HG03159 (cell line): Measurements from ENCODE around the gene MXD3.
A peak's percentile ranks its signal among the peaks of the same experiment; 100 is the strongest.

Experiments used
- ATAC-seq: cut with Tn5 transposase; IDR thresholded peaks from one replicate; pipeline ENCODE4 v1.9.1; 2021; ENCODE audit warnings: mild to moderate bottlenecking, moderate library complexity; ENCODE audit not compliant: unreplicated experiment

Gene MXD3

DNA sequence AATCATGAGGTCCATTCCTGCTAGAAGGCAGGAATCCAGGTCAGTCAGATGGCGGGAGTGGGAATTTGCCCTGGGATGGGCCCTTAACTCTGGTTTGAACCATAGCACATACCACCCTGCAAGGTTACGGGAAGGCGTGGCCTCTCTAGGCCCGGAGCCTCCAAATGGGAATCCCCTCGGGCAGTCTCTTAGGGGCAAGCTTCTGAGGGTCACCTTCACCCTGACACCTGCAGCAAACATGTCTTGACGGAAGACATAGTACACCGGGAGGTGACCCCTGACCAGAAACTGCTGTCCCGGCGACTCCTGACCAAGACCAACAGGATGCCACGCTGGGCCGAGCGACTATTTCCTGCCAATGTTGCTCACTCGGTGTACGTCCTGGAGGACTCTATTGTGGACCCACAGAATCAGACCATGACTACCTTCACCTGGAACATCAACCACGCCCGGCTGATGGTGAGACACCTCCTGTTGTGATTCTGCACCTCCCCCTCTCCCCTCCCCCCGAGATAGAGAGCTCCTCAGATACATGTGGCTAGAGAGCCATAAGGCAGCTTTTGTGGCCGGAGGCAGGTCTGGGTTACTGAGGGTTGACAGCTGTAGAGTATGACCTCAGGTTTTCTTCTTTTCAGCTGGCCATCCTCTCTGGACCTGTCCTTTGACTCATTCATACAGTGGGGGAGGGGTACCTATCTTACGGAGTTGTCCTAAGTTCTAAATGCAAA is 7.1 kb downstream of the MXD3 start:
- no peak for ATAC-seq

DNA sequence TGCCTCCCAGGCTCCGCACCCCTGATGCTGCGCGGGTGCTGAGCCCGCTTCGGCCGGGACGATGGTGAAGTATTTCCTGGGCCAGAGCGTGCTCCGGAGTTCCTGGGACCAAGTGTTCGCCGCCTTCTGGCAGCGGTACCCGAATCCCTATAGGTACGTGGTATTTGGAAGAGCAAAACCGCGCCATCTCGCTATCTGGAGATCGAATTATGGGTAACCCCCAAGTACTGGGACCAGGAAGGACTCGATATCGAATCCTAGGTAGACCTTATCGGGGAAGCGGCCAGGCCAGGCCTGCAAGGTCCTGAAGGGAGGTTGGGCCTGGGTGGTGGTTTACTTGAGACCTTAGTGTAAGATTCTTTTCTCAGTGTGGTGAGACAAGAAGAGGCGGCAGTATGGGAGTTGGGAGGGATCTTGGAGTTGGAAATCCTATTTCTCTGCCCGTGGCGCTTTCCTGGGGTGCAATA is 7.7 kb downstream of the MXD3 start:
- ATAC-seq, result no peak

DNA sequence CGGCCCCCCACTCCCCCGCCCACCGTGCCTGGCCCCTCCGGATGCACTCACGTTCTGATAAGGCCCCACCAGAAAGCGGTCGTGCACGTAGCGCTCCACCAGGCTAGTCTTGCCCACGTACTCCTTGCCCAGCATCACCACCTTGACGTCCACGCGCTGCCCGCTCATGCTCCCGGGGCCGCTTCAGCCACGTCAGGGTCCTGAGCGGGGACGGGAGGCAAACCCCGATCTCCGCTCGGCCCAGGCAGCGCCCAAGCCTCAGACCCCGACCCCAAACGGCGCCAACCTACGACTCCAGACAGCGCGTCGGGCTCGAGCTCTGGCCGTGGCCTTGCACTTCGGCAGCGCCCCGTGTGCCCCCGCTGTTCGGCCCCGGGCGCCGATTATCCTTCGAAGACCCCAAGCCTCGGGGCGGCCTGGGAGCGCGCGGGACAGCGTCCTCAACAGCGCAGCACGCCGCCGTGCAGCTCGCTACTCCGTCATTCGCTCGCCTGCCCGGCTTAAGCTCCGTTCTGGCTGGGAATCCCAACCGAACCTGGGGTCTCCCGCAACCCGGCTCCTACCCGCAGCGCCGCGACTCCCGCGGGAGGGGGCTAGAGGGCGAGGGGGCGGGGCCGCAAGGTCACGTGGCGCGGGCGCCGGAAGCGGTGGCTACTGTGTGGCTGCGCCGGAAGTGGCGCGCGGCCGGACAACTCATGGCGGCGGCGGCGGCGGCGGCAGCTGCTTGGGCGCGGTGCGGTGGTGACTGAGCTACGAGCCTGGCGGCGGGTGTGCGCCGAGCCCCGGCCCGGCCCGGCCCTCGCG is 8.4 kb downstream of the MXD3 start, which contains the start of the genes PRELID1 and RAB24:
Gene PRELID1 (plus strand): TSS at position 679 of the 804 bp plus-strand sequence. CDS start 187 bp downstream, outside the sequence.
Gene RAB24 (minus strand): TSS at position 599 of the 804 bp plus-strand sequence. CDS start 431 bp downstream, at position 168.
- peak; percentile 62 for ATAC-seq

DNA sequence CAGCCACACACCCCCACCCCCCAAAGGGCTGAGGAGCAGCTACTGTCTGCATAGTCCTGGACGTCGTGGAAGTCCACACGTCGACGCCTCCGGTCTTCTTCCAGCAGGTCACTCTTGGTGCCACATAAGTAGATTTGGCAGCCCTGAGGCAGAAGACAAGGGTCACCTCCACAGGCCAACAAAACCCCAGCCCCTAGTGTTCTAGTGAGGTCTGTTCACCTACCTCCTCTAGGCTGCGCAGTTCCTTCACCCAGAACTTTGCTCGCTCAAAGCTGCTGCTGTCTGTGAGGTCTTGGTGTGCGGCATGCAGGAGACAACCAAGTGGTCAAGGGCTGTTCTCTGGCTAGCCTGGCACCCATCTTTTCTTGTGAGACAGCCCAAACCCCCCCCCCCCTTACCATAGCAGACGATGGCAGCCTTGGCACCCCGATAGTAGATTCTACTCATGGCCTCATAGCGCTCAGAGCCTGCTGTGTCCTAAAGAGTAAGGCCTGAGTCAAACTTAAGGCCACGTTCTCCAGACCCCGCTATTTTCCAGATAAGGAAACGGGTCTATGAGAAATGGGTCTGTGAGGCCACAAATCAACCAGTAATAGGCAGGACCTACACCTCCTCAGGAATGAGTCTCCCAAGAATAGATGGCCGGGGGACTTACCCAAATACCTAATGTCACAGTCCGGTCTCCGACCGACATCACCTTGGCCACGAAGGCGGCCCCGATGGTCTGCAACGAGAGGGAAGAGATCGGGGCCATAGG is 9.2 kb downstream of the MXD3 start:
- ATAC-seq, result no peak

DNA sequence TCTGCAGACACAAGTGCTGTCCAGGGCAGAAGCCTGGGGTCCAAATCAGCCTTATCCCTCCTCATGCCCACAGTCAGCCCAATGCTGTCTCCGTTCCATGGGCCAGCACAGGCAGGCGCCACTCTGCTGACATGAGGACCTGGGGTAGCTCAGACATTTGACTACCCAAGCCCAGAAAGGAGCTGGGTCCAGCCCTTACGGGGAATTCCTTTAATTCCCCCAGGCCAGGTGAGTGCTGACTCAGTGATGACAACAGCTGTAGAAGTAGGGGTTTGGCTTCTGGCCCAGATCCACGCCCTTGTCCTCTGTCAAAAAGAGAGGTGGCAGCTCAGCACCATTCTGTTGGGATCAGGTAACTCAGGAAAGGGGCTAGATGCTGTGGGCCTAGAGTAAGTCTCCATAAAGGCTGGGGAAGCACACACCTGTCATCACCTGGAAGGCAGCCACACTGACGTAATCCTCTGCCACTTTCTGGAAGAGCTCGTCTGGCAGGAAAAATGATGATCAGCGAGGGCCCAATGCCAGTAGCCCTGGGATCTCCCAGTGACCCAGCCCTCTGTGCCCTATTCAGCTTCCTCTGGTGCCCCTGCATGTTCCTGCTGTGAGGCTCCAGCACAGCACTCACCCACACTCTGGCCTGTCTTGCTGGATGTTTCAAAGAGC is 10.1 kb downstream of the MXD3 start:
- no peak for ATAC-seq

DNA sequence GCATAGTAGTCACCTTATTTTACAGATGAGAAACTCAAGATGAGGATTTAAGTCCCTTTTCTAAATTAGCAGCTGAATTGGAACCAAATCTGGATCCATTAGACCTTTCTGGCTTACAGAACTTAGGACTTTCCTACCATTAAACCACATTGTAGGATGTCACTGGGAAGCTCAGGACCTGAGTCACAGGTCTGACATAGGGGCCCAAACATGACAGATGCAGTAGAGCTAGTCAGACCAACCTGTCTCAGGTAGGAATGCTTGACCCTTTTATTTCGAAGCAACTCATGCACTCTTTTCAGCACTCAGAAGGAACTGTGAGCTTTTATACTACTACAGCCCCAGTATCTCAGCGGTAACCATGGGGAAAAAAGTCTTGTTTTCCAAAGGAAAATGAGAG is 10.7 kb downstream of the MXD3 start:
- no peak for ATAC-seq

DNA sequence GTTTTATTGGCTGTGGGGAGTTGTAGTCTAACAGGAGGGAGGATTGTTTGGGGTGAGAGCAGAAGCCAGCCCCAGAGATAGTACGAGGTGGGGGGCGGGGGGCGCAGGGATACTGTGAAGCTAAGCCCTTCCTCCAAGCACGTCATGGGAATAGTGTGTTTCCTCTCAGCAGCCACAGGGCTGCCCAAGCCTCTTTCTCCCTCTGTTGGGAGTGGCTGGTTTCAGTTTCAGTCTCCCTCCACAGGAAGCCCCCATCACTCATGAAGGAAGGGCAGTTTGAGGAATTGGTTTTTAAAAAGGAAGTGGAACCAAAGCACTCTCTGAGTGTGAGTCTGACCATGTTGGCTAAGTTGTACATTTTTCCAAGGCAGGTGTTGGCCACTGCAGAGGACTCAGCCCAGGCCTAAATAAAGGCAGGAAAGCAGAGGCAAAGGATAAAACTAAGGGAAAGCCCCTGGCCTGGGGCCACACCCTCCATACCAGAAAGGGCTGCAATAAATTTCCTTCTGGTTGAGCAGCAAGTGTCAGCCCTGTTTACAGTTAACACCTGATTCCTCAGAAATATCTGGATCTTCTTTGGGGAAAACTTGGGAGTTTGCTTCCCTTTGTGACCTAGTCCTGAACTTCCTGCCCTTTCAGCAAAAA is 11.3 kb downstream of the MXD3 start:
- peak; percentile 38 for ATAC-seq

DNA sequence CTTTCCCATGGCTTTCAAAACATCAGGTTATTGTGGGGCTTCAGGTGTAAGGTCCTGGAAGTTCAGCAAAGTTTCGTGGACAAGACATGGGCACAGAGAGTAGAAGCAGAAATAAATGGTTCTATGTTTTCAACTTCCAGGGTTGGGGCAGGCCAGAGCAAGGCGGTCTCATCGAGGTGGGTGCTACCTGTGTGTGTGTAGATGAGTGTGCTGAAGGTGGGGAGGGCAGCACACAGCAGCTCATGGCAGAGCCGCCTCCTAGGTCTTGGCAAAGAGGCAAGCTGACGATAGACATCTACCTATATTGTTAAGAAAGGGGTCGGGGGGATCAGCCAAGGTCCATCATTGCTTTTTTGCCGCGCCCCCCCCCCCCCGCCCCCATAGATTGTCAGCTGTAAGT is 12.0 kb downstream of the MXD3 start:
- no peak for ATAC-seq

DNA sequence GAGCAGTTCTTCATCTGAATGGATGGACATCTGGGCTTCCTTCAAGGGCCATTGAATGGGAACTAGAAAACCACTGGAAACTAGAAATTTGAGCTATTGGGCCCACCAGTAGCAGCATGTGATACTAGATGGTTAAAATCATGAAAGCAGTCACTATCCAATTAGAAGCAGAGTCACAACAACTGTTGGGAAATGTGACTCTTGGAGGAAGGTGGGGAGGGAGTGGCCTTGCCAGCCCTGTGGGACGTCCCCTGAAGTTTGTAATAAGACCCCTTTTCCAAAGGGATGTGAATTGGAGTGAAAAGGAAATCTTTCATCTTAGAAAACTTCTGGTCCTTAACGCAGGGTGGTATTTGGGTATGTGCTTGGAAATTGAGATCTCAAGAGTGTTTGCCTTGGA is 13.8 kb downstream of the MXD3 start:
- ATAC-seq, result no peak

DNA sequence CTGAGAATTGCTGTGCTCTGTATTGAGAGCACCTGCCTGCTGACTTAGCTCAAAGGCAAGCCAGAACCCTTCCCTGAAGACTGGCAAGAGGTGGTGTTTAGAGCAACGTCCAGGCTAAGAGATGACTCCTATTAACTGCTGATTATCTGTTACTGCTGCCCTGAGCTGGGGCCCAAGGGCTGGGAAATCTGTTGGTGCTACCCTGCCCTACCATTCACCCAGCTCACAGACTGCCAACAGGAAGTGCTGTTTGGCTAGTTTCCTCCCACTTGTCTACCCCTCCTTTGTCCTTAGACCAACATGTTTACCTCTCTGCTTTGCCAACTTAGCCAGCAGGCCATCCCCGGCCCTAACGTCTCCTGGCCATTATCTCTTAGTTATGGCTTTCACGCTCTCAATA is 15.1 kb downstream of the MXD3 start:
- no peak for ATAC-seq

DNA sequence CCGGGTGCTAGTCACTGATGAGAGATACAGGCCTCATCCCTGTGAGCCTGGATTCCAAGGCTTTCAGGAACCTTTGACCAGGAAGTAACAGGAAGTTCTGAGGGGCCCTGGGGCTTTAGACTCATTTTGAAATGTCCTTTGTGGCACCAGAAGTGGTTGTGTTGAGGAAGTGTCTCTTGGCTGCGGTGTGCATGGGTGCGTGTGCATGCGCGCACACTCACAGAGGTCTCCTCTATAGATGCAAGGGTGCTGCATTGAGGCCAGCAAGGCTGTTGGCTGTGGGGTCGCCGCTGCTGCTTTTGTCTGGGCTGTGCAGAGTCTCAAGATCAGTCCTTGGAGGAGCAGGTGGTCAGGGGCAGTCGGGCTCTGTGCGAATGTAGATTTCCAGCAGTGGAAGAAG is 15.8 kb downstream of the MXD3 start:
- no peak for ATAC-seq

DNA sequence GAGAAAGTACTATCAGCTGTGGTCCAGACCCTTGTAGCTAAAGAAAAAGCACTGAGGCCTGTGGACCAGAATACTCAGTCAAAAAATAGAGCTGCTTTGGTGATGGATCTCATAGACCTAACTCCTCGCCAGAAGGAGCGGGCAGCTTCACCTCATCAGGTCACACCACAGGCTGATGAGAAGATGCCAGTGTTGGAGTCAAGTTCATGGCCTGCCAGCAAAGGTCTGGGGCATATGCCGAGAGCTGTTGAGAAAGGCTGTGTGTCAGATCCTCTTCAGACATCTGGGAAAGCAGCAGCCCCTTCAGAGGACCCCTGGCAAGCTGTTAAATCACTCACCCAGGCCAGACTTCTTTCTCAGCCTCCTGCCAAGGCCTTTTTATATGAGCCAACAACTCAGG is 17.1 kb downstream of the MXD3 start:
- no peak for ATAC-seq

DNA sequence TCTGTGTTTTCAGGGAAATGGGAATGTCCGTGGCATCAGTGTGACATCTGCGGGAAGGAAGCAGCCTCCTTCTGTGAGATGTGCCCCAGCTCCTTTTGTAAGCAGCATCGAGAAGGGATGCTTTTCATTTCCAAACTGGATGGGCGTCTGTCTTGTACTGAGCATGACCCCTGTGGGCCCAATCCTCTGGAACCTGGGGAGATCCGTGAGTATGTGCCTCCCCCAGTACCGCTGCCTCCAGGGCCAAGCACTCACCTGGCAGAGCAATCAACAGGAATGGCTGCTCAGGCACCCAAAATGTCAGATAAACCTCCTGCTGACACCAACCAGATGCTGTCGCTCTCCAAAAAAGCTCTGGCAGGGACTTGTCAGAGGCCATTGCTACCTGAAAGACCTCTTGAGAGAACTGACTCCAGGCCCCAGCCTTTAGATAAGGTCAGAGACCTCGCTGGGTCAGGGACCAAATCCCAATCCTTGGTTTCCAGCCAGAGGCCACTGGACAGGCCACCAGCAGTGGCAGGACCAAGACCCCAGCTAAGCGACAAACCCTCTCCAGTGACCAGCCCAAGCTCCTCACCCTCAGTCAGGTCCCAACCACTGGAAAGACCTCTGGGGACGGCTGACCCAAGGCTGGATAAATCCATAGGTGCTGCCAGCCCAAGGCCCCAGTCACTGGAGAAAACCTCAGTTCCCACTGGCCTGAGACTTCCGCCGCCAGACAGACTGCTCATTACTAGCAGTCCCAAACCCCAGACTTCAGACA is 17.7 kb downstream of the MXD3 start:
- ATAC-seq, result no peak

DNA sequence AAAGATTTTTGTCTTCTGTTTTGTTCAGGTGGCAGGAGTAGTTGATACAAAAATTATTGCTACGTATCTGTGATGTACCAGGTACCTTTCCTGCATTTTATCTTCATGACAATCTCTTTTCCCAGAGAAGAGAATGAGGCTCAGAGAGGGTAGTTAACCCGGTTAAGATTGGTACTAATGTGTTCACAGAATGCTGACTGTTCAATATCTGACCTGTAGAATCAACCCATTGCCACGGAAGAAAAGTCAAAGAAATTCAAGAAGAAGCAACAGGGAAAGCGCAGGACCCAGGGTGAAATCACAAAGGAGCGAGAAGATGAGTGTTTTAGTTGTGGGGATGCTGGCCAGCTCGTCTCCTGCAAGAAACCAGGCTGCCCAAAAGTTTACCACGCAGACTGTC is 20.0 kb downstream of the MXD3 start:
- ATAC-seq, result no peak

DNA sequence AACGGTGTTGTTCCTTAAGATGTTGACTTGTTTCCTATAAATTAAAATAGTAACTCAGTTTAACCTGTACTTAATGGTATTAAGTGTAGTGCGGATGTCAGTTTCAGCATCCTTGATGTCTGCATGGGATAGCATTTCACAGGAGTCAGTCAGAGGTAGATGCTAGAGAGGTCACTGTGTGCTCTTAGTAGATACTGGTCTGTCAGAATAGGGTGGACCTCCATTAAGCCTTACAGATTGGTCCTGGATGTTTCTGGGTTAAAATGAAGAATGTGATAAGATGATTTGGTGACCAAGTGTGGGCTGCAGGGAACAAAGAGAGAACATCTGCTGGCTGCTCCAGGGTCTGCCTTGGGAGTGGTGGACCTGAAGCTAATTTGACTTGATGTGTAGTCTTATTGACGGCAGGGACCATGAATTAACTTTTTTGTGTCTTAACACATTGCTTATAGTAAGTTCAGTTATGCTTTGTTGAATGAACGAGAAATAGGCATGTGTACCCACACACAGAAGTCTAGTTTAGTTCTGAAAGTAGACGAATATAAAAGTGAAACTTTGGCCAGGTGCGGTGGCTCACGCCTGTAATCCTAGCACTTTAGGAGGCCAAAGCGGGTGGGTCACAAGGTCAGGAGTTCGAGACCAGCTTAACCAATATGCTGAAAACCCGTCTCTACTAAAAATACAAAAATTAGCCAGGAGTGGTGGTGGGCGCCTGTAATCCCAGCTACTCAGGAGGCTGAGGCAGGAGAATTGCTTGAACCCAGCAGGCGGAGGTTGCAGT is 20.7 kb downstream of the MXD3 start:
- no peak for ATAC-seq

DNA sequence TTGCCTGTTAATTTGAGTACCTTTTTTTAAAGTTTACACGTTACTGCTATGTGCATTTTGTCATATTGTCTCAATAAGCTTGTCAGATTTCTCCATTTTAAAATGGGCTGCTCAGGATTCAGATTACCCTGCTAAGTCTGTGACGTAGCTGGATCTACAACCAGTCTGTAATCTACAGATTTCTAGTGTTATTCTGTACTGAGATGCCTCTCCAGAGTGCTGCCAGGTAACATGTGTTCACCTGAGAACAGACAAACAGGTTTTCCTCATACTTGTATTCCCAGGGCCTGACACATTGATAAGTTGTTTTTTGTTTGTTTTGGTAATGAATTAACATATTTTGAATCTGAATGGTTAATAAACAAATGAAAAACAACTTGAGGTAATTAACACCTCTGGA is 23.5 kb downstream of the MXD3 start:
- no peak for ATAC-seq

DNA sequence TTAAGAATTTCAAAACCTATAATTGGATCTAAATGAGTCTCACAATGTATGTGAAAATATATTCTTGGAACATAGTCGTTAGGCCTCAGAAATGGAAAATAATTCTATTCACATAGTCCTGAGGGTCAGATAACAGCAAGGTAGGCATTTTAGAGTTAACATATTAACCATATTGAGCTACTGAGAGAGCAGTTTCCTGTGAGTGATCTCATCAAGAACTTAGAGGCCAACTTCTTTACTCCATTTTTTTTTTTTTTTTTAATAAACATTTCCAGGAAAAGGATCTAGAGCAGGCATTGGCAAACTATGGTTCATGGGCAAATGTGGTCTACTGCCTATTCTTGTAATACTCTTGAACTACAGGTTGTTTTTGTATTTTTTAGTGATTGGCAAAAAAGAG is 34.8 kb downstream of the MXD3 start:
- ATAC-seq, result no peak

DNA sequence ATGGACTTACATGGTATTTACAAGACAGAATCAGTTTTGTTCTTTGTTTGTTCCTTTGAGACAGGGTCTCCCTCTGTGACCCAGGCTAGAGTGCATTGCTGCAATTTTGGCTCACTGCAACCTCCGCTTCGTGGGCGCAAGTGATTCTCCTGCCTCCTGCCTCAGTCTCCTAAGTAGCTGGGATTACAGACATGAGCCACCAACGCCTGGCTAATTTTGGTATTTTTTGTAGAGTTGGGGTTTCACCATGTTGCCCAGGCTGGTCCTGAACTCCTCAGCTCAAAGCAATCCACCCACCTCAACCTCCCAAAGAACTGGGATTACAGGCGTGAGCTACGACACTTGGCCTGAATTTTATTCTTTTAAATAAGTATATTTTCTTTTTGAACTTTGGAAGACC is 35.8 kb downstream of the MXD3 start:
- ATAC-seq, result no peak

DNA sequence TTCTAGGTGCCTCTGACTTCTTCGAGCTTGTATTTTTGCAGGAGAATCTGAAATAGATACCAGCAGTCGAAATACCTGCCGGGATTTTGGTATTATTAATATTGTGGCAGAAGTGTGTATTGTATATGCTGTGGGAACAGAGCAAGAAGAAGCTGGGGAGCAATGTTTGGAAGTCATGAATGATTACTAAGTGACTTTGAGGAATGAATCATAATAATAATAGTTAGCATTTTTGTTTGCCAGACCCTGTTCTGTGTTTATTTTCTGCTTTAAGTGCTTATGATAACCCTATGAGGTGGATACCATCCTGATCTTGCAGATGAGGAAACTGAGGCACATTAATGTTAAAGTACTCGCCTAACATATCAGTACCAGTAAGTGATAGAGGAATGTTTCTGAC is 40.6 kb downstream of the MXD3 start:
- ATAC-seq, result no peak
